H54 (cell line): ENCODE results near the gene ENOX1.

ENCODE experiments used
- DNase-seq: peaks from one replicate; pipeline ENCODE4 v3.0.0; 2011; ENCODE audit warnings: low spot score, mixed read lengths; ENCODE audit not compliant: insufficient read length
- FAIRE-seq: peaks from 3 replicates; lab custom pipeline; 2011; peaks lifted over from hg19 to GRCh38; lab: Jason Lieb, UNC
- POLR2A ChIP-seq: IDR thresholded peaks from 2 replicates; pipeline ENCODE4 v1.6.1; 2011; ENCODE audit warnings: low read depth, mild to moderate bottlenecking, low read length

ENOX1 gene

GRCh38 chr13:43776501-43777079, 10.2 kb downstream of the ENOX1 start:
- no peak for DNase-seq
- TF ChIP-seq POLR2A, result no peak
- no peak for FAIRE-seq

GRCh38 chr13:43776006-43776405, 10.8 kb downstream of the ENOX1 start:
- no peak for DNase-seq
- no peak for FAIRE-seq
- no peak for TF ChIP-seq POLR2A

- TF ChIP-seq POLR2A, result no peak
- no peak for DNase-seq
- FAIRE-seq, result no peak
These were observed 13.2 kb downstream of the ENOX1 start for GRCh38 chr13:43773602-43774001.

DNA sequence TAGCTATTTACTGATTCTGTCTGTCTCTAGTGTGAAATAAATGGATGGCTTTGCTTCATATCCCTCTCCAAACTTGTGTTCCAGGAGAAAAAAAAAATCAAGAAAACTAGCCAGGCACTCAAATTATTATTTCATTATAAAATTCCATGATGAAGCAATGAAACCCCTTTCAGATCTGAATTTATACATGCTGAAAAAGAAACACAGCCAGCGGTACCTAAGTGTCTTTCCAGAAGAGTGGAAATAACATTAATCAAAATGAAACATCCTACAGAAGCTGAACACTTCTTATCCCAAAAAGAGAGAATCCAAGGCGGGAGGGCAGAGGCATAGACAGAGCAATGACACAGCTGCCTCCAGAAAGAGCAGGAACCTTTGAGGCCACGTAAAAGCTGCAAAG, 15.9 kb downstream of the ENOX1 start:
- FAIRE-seq (no peak), DNase-seq (no peak)
- TF ChIP-seq POLR2A, result no peak

GRCh38 chr13:43769529-43769928, 17.2 kb downstream of the ENOX1 start:
- FAIRE-seq (no peak), DNase-seq (no peak)
- TF ChIP-seq POLR2A, result no peak

GRCh38 chr13:43767341-43767931, 19.3 kb downstream of the ENOX1 start:
- DNase-seq (no peak), FAIRE-seq (no peak)
- no peak for TF ChIP-seq POLR2A

DNA sequence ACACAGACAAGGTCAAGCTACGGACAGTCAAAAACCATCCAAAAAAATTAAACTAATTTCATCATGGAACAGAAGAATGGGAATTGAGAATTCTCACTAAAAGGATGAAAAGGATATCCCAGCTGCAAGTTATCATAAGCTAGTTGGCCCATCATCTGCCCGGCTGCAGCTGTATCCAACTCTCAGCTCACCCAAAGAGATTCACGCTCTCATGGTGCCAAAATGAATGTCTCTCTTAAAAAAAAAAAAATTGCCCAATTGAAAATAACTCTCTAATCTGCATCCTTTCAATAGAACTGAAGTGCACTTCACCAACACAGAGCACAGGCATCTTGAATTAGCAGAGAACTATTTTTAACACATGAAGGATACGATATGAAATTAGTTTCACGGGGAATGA, 20.0 kb downstream of the ENOX1 start:
- no peak for FAIRE-seq
- TF ChIP-seq POLR2A, result no peak
- no peak for DNase-seq

GRCh38 chr13:43764349-43764748, 22.4 kb downstream of the ENOX1 start:
- no peak for TF ChIP-seq POLR2A
- DNase-seq, result no peak
- no peak for FAIRE-seq

DNA sequence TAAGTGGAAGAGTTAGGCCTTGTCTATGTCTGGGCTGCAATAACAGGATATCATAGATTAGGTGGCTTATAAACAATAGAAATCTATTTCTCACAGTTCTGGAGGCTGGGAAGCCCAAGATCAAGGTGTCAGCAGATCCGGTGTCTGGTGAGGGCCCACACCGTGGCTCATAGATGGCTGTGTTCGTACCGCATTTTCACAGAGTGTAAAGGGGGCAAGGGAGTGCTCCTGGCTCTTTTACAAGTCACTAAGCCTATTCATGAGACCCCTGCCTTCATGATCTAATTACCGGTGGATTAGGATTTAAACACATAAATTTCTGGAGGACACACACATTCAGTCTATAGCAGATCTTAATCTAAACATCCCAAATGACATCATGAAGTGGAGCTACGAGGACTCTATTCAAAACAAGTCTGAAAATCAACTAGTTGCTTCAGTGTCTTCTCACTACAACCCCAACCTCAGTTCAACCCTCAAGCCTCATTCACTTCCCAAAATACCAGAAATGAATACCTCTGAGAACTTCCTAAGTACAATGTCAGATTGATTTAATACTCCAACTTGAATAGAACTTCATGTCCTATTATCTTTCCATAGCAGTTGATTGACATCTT, 23.5 kb downstream of the ENOX1 start:
- FAIRE-seq, result no peak
- DNase-seq, result no peak
- TF ChIP-seq POLR2A, result no peak

- no peak for DNase-seq
- FAIRE-seq, result no peak
- TF ChIP-seq POLR2A, result no peak
These were observed 25.0 kb downstream of the ENOX1 start for GRCh38 chr13:43761616-43762315.

DNA sequence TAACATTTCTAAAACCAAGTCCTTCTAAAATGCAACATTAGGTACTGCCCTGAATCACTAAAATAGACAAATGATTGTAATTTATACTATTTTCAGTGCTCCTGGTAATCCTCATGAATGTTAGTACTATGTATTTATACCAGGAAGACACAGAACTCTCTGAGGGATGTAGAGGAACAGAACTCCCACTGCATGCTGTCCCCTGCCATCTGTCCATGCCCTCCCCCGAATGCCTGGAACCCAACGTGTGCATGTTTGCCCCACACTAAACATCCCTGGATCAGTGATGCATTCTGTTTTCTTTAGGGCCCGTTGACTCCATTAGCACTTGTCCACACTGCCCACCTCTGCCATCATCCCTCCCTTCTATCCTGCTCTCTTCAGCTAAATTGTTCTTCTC, 26.5 kb downstream of the ENOX1 start:
- no peak for TF ChIP-seq POLR2A
- no peak for DNase-seq
- no peak for FAIRE-seq

GRCh38 chr13:43758834-43759233, 27.9 kb downstream of the ENOX1 start:
- no peak for DNase-seq
- TF ChIP-seq POLR2A, result no peak
- no peak for FAIRE-seq

- DNase-seq, result no peak
- no peak for FAIRE-seq
- no peak for TF ChIP-seq POLR2A
These were observed 29.5 kb downstream of the ENOX1 start for GRCh38 chr13:43757266-43757665.

- DNase-seq, result no peak
- no peak for TF ChIP-seq POLR2A
- no peak for FAIRE-seq
These were observed 30.9 kb downstream of the ENOX1 start for GRCh38 chr13:43755844-43756243.
